ENCODE data around the gene FADS2. TPM values are rescaled to one million over a fixed set of nuclear protein-coding genes. Genes with fewer than 3 reads are reported as not detected.

FADS2 gene
- total and polyA plus RNA-seq, 7 experiments from 2014 or later = 0.19 to 192 (median 2.1) TPM

DNA sequence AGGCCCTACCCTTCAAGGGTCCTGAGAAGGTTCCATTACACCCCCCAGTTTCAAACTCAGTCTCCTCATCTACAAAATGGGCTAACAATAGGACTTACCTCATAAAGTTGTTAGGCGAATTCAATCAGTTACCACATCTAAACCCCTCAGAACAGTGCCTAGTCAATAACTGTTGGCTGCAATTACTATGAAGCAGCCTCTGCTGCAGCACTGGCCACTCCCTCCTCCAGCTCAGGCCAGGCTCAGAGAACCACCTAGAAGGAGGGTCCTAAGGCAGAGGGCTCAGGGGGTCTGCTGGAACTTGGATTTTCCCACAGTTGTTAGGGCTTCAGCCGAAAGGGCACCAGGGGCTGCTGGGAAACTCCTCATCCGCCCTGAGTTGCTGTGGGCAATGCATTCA lies 58.5 kb downstream of the FADS2 start:
- H3K36me3 ChIP-seq (ENCODE audit: control insufficient read depth in 2 of 3, insufficient read depth in 3 of 3, low read length in 3 of 3) = no peaks in the 10 kb centered on the region
- Mint-ChIP-seq H3K4me3 (no peak overlapping the region), H3K4me1 (peaks cover 0 to 4% (median 4%) of the 10 kb centered on the region in 7 donors), H3K27me3 (peaks cover 0 to 2% (median 0%) of the 10 kb centered on the region in 5 donors), H3K36me3 (no peaks in the 10 kb centered on the region), H3K27ac (no peak overlapping the region), H3K9me3 (no peaks in the 10 kb centered on the region)
- H3K9me3 ChIP-seq (ENCODE audit: control insufficient read depth in 2 of 3, low read length in 3 of 3) = no peaks in the 10 kb centered on the region
- intact Hi-C loops (cut with micrococcal nuclease) = no loop called here
- H3K4me1 ChIP-seq (ENCODE audit: control insufficient read depth in 2 of 2, insufficient read depth in 2 of 2, low read length in 2 of 2) = peaks cover 9% of the 10 kb centered on the region in 2 donors
- CTCF ChIA-PET = no interaction called here
- H3K27me3 ChIP-seq (ENCODE audit: control insufficient read depth in 2 of 2, insufficient read depth in 2 of 2, low read length in 2 of 2) = no peaks in the 10 kb centered on the region
- DNase-seq (no peak), ATAC-seq (no peak)
- POLR2A ChIA-PET = interaction anchor here (0.7 kb wide), 1 partner anchor 150 kb away, joined by 3 read pairs; no protein-coding TSS in a partner anchor
- H3K4me3 ChIP-seq (ENCODE audit: low read length) = no peak overlapping the region
- H3K27ac ChIP-seq (ENCODE audit: low read depth, low read length) = no peak overlapping the region

DNA sequence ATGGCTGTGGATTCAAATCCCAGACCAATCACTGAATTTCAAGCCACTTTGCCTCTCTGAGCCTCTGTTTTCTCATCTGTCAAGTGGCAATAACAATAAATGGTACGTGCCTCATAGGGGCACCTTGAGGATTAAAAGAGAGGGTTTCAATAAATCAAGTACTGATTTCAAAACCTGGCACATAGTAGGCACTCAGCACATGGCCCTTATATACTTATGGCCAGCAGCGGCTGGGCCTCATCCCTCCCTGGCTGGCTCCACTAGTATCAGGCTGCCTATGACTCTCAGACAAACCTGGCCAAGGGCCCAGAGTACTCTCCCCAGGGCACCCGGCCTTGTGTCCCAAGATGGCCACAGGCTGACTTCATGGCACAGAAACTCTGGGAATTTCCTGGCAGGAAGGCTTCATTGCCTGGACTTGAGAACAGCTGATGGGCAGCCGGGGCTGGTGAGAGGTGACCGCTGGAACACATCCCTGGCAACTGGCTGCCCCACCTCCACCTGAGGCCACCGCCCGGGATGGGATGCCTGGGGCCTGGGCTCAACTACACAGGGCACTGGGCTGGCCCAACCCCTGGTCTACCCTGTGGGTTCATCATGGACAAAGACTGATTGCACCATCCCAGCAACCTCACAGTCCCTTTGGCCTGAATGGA lies 59.9 kb downstream of the FADS2 start:
- H3K27me3 Mint-ChIP-seq = peaks cover 0 to 8% (median 0%) of the 10 kb centered on the region in 5 donors
- H3K9me3 Mint-ChIP-seq = no peaks in the 10 kb centered on the region
- DNase-seq = no peak
- intact Hi-C loops (cut with micrococcal nuclease) = no loop called here
- no peak overlapping the region for H3K4me3 ChIP-seq (ENCODE audit: low read length)
- H3K27ac ChIP-seq (ENCODE audit: low read depth, low read length) = no peak overlapping the region
- ATAC-seq = no peak
- H3K4me1 ChIP-seq (ENCODE audit: control insufficient read depth in 2 of 2, insufficient read depth in 2 of 2, low read length in 2 of 2) = peaks cover 9% of the 10 kb centered on the region in 2 donors
- CTCF ChIA-PET = no interaction called here
- H3K27ac Mint-ChIP-seq = no peak overlapping the region
- POLR2A ChIA-PET = no interaction called here
- H3K36me3 Mint-ChIP-seq = no peaks in the 10 kb centered on the region
- no peaks in the 10 kb centered on the region for H3K27me3 ChIP-seq (ENCODE audit: control insufficient read depth in 2 of 2, insufficient read depth in 2 of 2, low read length in 2 of 2)
- no peak overlapping the region for H3K4me3 Mint-ChIP-seq
- peaks cover 0 to 11% (median 4%) of the 10 kb centered on the region in 7 donors for H3K4me1 Mint-ChIP-seq
- no peaks in the 10 kb centered on the region for H3K36me3 ChIP-seq (ENCODE audit: control insufficient read depth in 2 of 3, insufficient read depth in 3 of 3, low read length in 3 of 3)
- H3K9me3 ChIP-seq (ENCODE audit: control insufficient read depth in 2 of 3, low read length in 3 of 3) = no peaks in the 10 kb centered on the region

DNA sequence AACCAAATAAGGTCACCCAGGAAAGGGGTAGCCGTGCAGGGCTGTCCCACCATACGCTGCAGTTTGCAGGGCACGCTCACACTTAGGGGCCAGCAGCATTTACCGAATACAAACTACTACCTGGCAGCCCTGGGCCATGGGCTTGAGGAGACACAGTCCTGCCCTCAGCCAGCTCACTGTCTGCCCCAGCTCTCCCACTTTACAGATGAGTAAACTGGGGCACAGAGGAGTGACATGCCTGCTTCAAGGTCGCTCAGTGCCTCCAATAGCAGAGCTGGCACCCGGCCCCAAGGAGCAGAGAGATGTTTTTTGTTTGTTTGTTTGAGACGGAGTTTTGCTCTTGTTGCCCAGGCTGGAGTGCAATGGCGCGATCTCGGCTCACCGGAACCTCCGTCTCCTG lies 60.5 kb downstream of the FADS2 start:
- H3K27me3 Mint-ChIP-seq = peaks cover 0 to 8% (median 0%) of the 10 kb centered on the region in 5 donors
- Histone ChIP-seq H3K27me3 (ENCODE audit: control insufficient read depth in 2 of 2, insufficient read depth in 2 of 2, low read length in 2 of 2) (no peaks in the 10 kb centered on the region), H3K4me1 (ENCODE audit: control insufficient read depth in 2 of 2, insufficient read depth in 2 of 2, low read length in 2 of 2) (peaks cover 9% of the 10 kb centered on the region in 2 donors), H3K4me3 (ENCODE audit: low read length) (no peak overlapping the region), H3K36me3 (ENCODE audit: control insufficient read depth in 2 of 3, insufficient read depth in 3 of 3, low read length in 3 of 3) (no peaks in the 10 kb centered on the region), H3K27ac (ENCODE audit: low read depth, low read length) (no peak overlapping the region), H3K9me3 (ENCODE audit: control insufficient read depth in 2 of 3, low read length in 3 of 3) (no peaks in the 10 kb centered on the region)
- intact Hi-C loops (cut with micrococcal nuclease) = no loop called here
- CTCF ChIA-PET = interaction anchor here (1.1 kb wide), 1 partner anchor 10 kb away, joined by 5 read pairs; no protein-coding TSS in a partner anchor
- H3K36me3 Mint-ChIP-seq = no peaks in the 10 kb centered on the region
- no peak for DNase-seq
- H3K4me3 Mint-ChIP-seq = no peak overlapping the region
- H3K27ac Mint-ChIP-seq = no peak overlapping the region
- ATAC-seq = no peak
- POLR2A ChIA-PET = no interaction called here
- no peaks in the 10 kb centered on the region for H3K9me3 Mint-ChIP-seq
- H3K4me1 Mint-ChIP-seq = peaks cover 0 to 11% (median 4%) of the 10 kb centered on the region in 7 donors

DNA sequence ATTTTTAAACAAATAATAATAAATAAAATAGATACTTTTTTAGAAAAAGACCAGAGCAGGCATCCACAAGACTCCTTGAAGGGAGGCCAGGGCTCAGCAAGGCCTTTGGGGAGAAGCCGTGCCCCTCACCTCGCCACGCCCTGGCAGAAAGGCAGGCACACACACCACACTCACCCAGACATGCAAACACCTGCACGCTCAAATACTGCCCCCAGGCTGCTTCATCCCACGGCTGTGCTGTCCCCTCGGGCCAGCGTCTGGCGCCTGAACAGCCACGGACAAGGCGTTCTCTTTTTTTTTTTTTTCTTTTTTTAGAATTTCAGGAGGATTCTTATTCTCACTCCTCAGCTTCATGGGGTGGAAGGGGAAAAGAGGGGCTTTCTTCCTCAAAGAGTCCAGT lies 61.7 kb downstream of the FADS2 start:
- no peak for ATAC-seq
- ChIA-PET POLR2A (no interaction called here), CTCF (interaction anchor here (0.6 to 1.2 kb wide), 2 partner anchors 10 to 92 kb away, joined by 3 read pairs; no protein-coding TSS in a partner anchor)
- H3K36me3 ChIP-seq (ENCODE audit: control insufficient read depth in 2 of 3, insufficient read depth in 3 of 3, low read length in 3 of 3) = no peaks in the 10 kb centered on the region
- Mint-ChIP-seq H3K27me3 (peaks cover 0 to 10% (median 0%) of the 10 kb centered on the region in 5 donors), H3K4me1 (peaks cover 0 to 11% (median 4%) of the 10 kb centered on the region in 7 donors), H3K27ac (no peak overlapping the region), H3K4me3 (peak overlapping the region in 5 of 10 donors; percentile 11 to 82 (median 26)), H3K36me3 (no peaks in the 10 kb centered on the region), H3K9me3 (no peaks in the 10 kb centered on the region)
- no peak overlapping the region for H3K4me3 ChIP-seq (ENCODE audit: low read length)
- H3K27me3 ChIP-seq (ENCODE audit: control insufficient read depth in 2 of 2, insufficient read depth in 2 of 2, low read length in 2 of 2) = no peaks in the 10 kb centered on the region
- no peaks in the 10 kb centered on the region for H3K9me3 ChIP-seq (ENCODE audit: control insufficient read depth in 2 of 3, low read length in 3 of 3)
- no peak for DNase-seq
- no peak overlapping the region for H3K27ac ChIP-seq (ENCODE audit: low read depth, low read length)
- intact Hi-C loops (cut with micrococcal nuclease) = loop anchor here (2.0 to 5.0 kb wide), 2 partner anchors 63 to 97 kb away; partner anchors contain the start of genes FADS2 (in 1 of the 2), FEN1 (in 1 of the 2) and TMEM258 (in 1 of the 2)
- H3K4me1 ChIP-seq (ENCODE audit: control insufficient read depth in 2 of 2, insufficient read depth in 2 of 2, low read length in 2 of 2) = peaks cover 9% of the 10 kb centered on the region in 2 donors

DNA sequence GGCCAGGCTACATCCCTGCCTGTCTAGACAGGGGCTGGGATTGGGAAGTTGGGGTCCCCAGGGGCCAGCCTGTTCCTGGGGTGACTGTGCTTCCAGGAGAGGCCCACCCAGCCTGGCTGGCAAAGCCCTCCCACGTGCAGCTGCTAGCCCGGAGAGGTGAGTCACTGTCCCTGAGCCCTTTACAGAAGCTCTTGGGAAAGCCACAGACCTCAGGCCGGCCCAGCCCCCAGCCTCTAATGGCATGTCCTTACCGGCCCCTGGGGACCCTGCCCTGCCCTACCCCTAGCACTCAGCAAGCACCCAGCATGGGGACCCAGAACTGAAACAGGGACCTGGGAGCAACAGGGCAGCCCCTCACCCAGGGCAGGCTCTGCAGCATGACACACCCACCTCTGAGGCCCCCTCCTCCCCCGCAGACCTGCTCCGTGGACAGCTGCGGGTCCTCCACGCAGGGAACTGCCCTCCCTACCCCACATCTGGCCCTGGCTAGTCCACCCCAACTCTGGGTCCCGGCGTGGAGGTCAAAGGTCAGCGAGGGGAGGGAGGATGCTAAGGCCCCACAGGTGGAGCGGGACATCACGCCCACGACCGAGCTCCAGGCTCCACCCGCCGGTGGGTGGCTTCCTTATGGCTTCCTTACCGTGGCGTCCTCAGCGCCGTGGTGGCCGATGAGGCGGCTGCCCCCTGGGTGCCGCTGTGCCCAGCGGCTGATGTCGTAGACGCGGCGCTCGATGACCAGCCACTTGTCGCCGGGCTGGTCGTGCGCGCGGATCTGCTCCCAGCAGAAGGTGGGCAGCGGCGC lies 62.6 kb downstream of the FADS2 start:
- Histone ChIP-seq H3K27ac (ENCODE audit: low read depth, low read length) (peak overlapping the region; percentile 69), H3K4me3 (ENCODE audit: low read length) (peak overlapping the region; percentile 64), H3K4me1 (ENCODE audit: control insufficient read depth in 2 of 2, insufficient read depth in 2 of 2, low read length in 2 of 2) (peaks cover 9% of the 10 kb centered on the region in 2 donors), H3K9me3 (ENCODE audit: control insufficient read depth in 2 of 3, low read length in 3 of 3) (no peaks in the 10 kb centered on the region), H3K36me3 (ENCODE audit: control insufficient read depth in 2 of 3, insufficient read depth in 3 of 3, low read length in 3 of 3) (no peaks in the 10 kb centered on the region), H3K27me3 (ENCODE audit: control insufficient read depth in 2 of 2, insufficient read depth in 2 of 2, low read length in 2 of 2) (no peaks in the 10 kb centered on the region)
- peaks cover 0 to 10% (median 0%) of the 10 kb centered on the region in 5 donors for H3K27me3 Mint-ChIP-seq
- ChIA-PET CTCF (interaction anchor here (1.2 kb wide), 1 partner anchor 9 kb away, joined by 3 read pairs; no protein-coding TSS in a partner anchor), POLR2A (interaction anchor here (0.5 kb wide), 1 partner anchor 1447 kb away, joined by 4 read pairs; no protein-coding TSS in a partner anchor)
- H3K36me3 Mint-ChIP-seq = no peaks in the 10 kb centered on the region
- intact Hi-C loops (cut with micrococcal nuclease) = loop anchor here (1.0 to 5.0 kb wide), 6 partner anchors 63 to 233 kb away; partner anchors contain the start of genes FADS2 (in 1 of the 2), FEN1 (in 1 of the 2), FTH1 (in 1 of the 2) and TMEM258 (in 1 of the 2)
- H3K9me3 Mint-ChIP-seq = no peaks in the 10 kb centered on the region
- ATAC-seq (peak; percentile 39), DNase-seq (peak in 8 of 9 donors; percentile 12 to 48 (median 34))
- H3K27ac Mint-ChIP-seq = peak overlapping the region in 4 of 9 donors; percentile 58 to 79 (median 72)
- peaks cover 0 to 11% (median 4%) of the 10 kb centered on the region in 7 donors for H3K4me1 Mint-ChIP-seq
- H3K4me3 Mint-ChIP-seq = peak overlapping the region; percentile 73 to 93 (median 81)

DNA sequence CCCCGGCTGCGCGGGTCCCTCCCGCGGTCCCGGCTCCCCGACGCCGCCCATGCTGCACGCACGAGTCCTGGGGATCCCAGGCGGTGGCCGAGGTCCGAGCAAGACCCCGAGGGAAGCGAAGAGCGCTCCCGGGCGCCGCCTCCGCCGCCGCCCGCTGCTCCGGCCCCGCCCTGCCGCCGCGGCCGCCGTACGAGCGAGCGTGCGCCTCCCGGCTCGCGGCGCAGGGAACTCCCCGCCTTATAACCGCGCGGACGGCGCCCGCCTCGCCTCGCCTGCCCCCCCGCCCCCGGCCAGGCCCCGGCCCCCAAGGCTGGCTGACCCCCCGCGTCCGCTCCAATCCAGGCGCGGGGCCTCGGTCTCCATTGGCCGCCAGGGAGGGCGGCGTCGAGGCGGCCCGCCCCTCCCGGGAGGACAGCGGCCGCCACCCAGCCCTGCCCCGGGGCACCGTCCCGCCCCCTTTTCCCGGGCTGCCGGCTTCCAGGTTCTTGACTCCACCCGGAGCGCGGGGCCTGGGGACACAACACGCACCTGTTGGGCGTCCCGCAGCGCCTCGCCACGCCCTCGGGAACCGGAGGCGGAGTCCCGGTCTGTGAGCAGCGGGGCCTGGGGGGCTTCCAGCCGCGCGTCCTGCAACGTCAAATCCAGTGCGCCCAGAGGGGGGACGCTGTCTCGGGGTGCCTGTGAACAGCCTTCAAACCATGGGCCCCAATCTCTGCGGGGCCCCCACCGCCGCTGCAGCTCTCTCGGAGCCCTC lies 63.4 kb downstream of the FADS2 start, which contains the start of gene FADS3:
Gene FADS3 (minus strand): TSS at position 215 of the 754 bp plus-strand sequence. CDS start 164 bp downstream, at position 51.
- Histone ChIP-seq H3K4me3 (ENCODE audit: low read length) (peak within 1 kb of the TSS; percentile 64), H3K9me3 (ENCODE audit: control insufficient read depth in 2 of 3, low read length in 3 of 3) (no peaks in the 10 kb centered on the region), H3K4me1 (ENCODE audit: control insufficient read depth in 2 of 2, insufficient read depth in 2 of 2, low read length in 2 of 2) (peaks cover 9% of the 10 kb centered on the region in 2 donors), H3K36me3 (ENCODE audit: control insufficient read depth in 2 of 3, insufficient read depth in 3 of 3, low read length in 3 of 3) (no peaks in the 10 kb centered on the region), H3K27ac (ENCODE audit: low read depth, low read length) (peak within 1 kb of the TSS; percentile 69), H3K27me3 (ENCODE audit: control insufficient read depth in 2 of 2, insufficient read depth in 2 of 2, low read length in 2 of 2) (no peaks in the 10 kb centered on the region)
- Mint-ChIP-seq H3K27ac (peak within 1 kb of the TSS in 7 of 9 donors; percentile 36 to 86 (median 73)), H3K4me1 (peaks cover 0 to 11% (median 4%) of the 10 kb centered on the region in 7 donors), H3K9me3 (no peaks in the 10 kb centered on the region), H3K27me3 (peaks cover 0 to 10% (median 0%) of the 10 kb centered on the region in 5 donors), H3K4me3 (peak within 1 kb of the TSS; percentile 73 to 93 (median 82)), H3K36me3 (no peaks in the 10 kb centered on the region)
- CTCF ChIA-PET = interaction anchor here (0.9 to 1.2 kb wide), 2 partner anchors 8 to 10 kb away, joined by 3 read pairs; no protein-coding TSS in a partner anchor
- POLR2A ChIA-PET = interaction anchor here (0.5 kb wide), 1 partner anchor 1447 kb away, joined by 4 read pairs; no protein-coding TSS in a partner anchor
- peak; percentile 39 to 78 (median 45) for DNase-seq
- peak; percentile 77 for ATAC-seq
- intact Hi-C loops (cut with micrococcal nuclease) = loop anchor here (1.0 to 5.0 kb wide), 6 partner anchors 64 to 232 kb away; partner anchors contain the start of genes FADS2 (in 1 of the 2), FEN1 (in 1 of the 2), FTH1 (in 1 of the 2) and TMEM258 (in 1 of the 2)
